Stimulated activated CD8-positive, alpha-beta memory T cell treated with anti-CD3 and anti-CD28 coated beads, Interleukin-2, amount 100 ng/mL, for 1 hour (primary cell): ENCODE measurements around the gene STK32C.

Source experiments
- DNase-seq, 2 donors: peaks; one replicate each; pipeline ENCODE4 v3.0.0-alpha.2; 2020; ENCODE audit warnings: low read depth in 2 of 2

The STK32C gene

GRCh38 chr10:132199268-132199853 lies 108.4 kb downstream of the STK32C start:
- no peak for DNase-seq

GRCh38 chr10:132198381-132199181 lies 109.2 kb downstream of the STK32C start:
- no peak for DNase-seq

- DNase-seq: no peak
These were observed 109.7 kb downstream of the STK32C start for GRCh38 chr10:132198068-132198370.

GRCh38 chr10:132197271-132198067 lies 110.3 kb downstream of the STK32C start:
- no peak for DNase-seq

- no peak for DNase-seq
These were observed 111.3 kb downstream of the STK32C start for GRCh38 chr10:132196178-132197113.

- no peak for DNase-seq
These were observed 112.2 kb downstream of the STK32C start for GRCh38 chr10:132195366-132196075.

GRCh38 chr10:132194726-132195125 lies 113.0 kb downstream of the STK32C start:
- DNase-seq: no peak

GRCh38 chr10:132193907-132194552 lies 113.7 kb downstream of the STK32C start:
- DNase-seq: no peak

- DNase-seq: no peak
These were observed 114.6 kb downstream of the STK32C start for GRCh38 chr10:132192991-132193665.

GRCh38 chr10:132192076-132192975 lies 115.4 kb downstream of the STK32C start:
- DNase-seq: no peak

GRCh38 chr10:132189810-132190422 lies 117.8 kb downstream of the STK32C start:
- DNase-seq: no peak

- DNase-seq: no peak
These were observed 118.7 kb downstream of the STK32C start for GRCh38 chr10:132189016-132189415.

- DNase-seq: no peak
These were observed 119.4 kb downstream of the STK32C start for GRCh38 chr10:132188331-132188730.

- no peak for DNase-seq
These were observed 120.2 kb downstream of the STK32C start for GRCh38 chr10:132187430-132188138.

- DNase-seq: peak in 1 of 2 donors; percentile 21
These were observed 121.0 kb downstream of the STK32C start, which contains the start of gene DPYSL4 for GRCh38 chr10:132186488-132187429. TSS of gene DPYSL4 (plus strand) at chr10:132186948. CDS start at chr10:132187064, 116 bp downstream.
